Keratinocyte (primary cell): ENCODE data around the gene ZCWPW2. TPM values are rescaled to one million over a fixed set of nuclear protein-coding genes. Genes with fewer than 3 reads are reported as not detected.

Experiments used
- DNase-seq: peaks from one replicate; pipeline ENCODE4 v3.0.0-alpha.2; 2011; ENCODE audit warnings: low read depth, missing footprints, low spot score
- FAIRE-seq: peaks from 2 replicates; lab custom pipeline; 2011; peaks lifted over from hg19 to GRCh38; lab: Jason Lieb, UNC
- H2AFZ ChIP-seq: 2 replicates; pipeline ENCODE4 v1.6.0; 2012; ENCODE audit warnings: low read length, control low read depth, inconsistent platforms; ENCODE audit not compliant: control insufficient read depth
- H3K27ac ChIP-seq: 2 replicates; pipeline ENCODE4 v1.5.1; 2011; ENCODE audit warnings: low read length; ENCODE audit not compliant: control insufficient read depth, insufficient read depth
- H3K27me3 ChIP-seq: 3 replicates; pipeline ENCODE4 v1.6.0; 2011; ENCODE audit warnings: low read length; ENCODE audit not compliant: control insufficient read depth, insufficient read depth; ENCODE audit errors: extremely low read depth
- H3K36me3 ChIP-seq, 2 experiments: 2 replicates in 1 of 2; 3 replicates in 1 of 2; pipeline ENCODE4 v1.5.1; 2011; ENCODE audit warnings: low read length in 2 of 2, mild to moderate bottlenecking in 1 of 2; ENCODE audit not compliant: control insufficient read depth in 2 of 2, insufficient read depth in 2 of 2; ENCODE audit errors: extremely low read depth in 1 of 2
- H3K4me1 ChIP-seq: 3 replicates; pipeline ENCODE4 v1.5.1; 2011; ENCODE audit warnings: low read length; ENCODE audit not compliant: control insufficient read depth, insufficient read depth; ENCODE audit errors: extremely low read depth
- H3K4me2 ChIP-seq: 3 replicates; pipeline ENCODE4 v1.6.0; 2011; ENCODE audit warnings: low read depth, low read length; ENCODE audit not compliant: control insufficient read depth, insufficient read depth; ENCODE audit errors: extremely low read depth
- H3K4me3 ChIP-seq, 3 experiments: fragments of 200-600 bp in 1 of 3; sonication (generic) in 1 of 3; 2 replicates in 2 of 3; 3 replicates in 1 of 3; pipeline ENCODE4 v1.5.1; 2011 to 2016; ENCODE audit warnings: low read length in 3 of 3, mild to moderate bottlenecking in 3 of 3, control low read depth in 2 of 3, inconsistent platforms in 1 of 3, low read depth in 1 of 3, mixed read lengths in 1 of 3, mixed run types in 1 of 3, moderate library complexity in 1 of 3; ENCODE audit not compliant: control insufficient read depth in 2 of 3, insufficient read depth in 2 of 3; ENCODE audit errors: extremely low read depth in 1 of 3
- H3K79me2 ChIP-seq: 2 replicates; pipeline ENCODE4 v1.6.0; 2012; ENCODE audit warnings: low read length; ENCODE audit not compliant: control insufficient read depth, insufficient read depth
- H3K9ac ChIP-seq: 3 replicates; pipeline ENCODE4 v1.6.0; 2011; ENCODE audit warnings: low read length; ENCODE audit not compliant: control insufficient read depth, insufficient read depth; ENCODE audit errors: extremely low read depth
- H3K9me1 ChIP-seq: 3 replicates; pipeline ENCODE4 v1.6.0; 2011; ENCODE audit warnings: low read length; ENCODE audit not compliant: control insufficient read depth, insufficient read depth; ENCODE audit errors: extremely low read depth
- H3K9me3 ChIP-seq: 2 replicates; pipeline ENCODE4 v1.5.1; 2012; ENCODE audit warnings: low read depth, low read length; ENCODE audit not compliant: control insufficient read depth
- H4K20me1 ChIP-seq: 3 replicates; pipeline ENCODE4 v1.6.0; 2011; ENCODE audit warnings: low read length; ENCODE audit not compliant: control insufficient read depth, insufficient read depth; ENCODE audit errors: extremely low read depth
- EZH2 ChIP-seq: IDR thresholded peaks from one replicate; pipeline ENCODE4 v1.6.1; 2012; ENCODE audit warnings: inconsistent platforms, mild to moderate bottlenecking, low read length, moderate library complexity
- dilution Hi-C: fragments of 300-500 bp; cut with MboI; formaldehyde crosslinking; loops from one replicate; pipeline ENCODE4 v1.7.0; 2020; ENCODE audit warnings: low sequenced_read_pairs; ENCODE audit not compliant: extremely low pct_ligation_motif_present
- polyA plus RNA-seq, 5 experiments: library from polyadenylated mRNA; depleted of rRNA in 3 of 5; stranded (reverse) in 3 of 5; stranded (forward) in 1 of 5; unstranded in 1 of 5; fragments of >200 nt; gene quantifications; 1 replicate in 1 of 5; 2 replicates in 3 of 5; 3 replicates in 1 of 5; pipeline versions ENCODE4 v1.2.1 to v1.2.3, GENCODE V29; 2011 to 2012; ENCODE audit warnings: missing spikeins in 2 of 5, low read depth in 1 of 5, low replicate concordance in 1 of 5
- TF ChIP-seq, protein P1 (sequence below), 3 experiments: IDR thresholded peaks in 1 of 3; conservative IDR thresholded peaks in 1 of 3; optimal IDR thresholded peaks in 1 of 3; 2 replicates in 2 of 3; 3 replicates in 1 of 3; pipeline versions ENCODE3 to v1.5.1; 2011; ENCODE audit warnings: low read length in 3 of 3, mild to moderate bottlenecking in 3 of 3, moderate library complexity in 2 of 3, control low read depth in 1 of 3, inconsistent platforms in 1 of 3; ENCODE audit not compliant: insufficient read depth in 2 of 3; ENCODE audit errors: extremely low read depth in 1 of 3

ZCWPW2 gene
- polyA plus RNA-seq, 1 donor (not counting 4 experiments of a cell fraction or from before 2014, with no cell fraction given): 0.58 TPM

DNA sequence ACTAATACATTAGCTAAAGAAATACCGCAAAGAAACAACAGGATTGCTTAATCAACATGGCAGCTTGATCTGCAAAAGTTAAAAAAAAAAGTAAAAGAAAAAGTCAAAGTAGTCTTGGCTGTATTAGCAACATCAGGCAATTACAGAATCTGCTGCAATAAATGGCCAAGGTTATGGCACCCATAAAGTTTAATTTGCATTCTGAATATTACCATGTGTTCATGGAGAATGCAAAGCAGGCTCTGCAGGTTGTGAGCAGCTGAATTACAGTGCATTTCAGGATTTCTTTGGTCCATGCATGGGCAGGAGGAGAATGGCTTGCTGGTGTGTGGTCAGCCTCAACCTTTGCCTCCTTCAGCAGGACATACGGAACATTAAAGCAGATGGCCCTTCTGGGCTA lies 199.2 kb downstream of the ZCWPW2 start:
- TF ChIP-seq, protein P1, sequence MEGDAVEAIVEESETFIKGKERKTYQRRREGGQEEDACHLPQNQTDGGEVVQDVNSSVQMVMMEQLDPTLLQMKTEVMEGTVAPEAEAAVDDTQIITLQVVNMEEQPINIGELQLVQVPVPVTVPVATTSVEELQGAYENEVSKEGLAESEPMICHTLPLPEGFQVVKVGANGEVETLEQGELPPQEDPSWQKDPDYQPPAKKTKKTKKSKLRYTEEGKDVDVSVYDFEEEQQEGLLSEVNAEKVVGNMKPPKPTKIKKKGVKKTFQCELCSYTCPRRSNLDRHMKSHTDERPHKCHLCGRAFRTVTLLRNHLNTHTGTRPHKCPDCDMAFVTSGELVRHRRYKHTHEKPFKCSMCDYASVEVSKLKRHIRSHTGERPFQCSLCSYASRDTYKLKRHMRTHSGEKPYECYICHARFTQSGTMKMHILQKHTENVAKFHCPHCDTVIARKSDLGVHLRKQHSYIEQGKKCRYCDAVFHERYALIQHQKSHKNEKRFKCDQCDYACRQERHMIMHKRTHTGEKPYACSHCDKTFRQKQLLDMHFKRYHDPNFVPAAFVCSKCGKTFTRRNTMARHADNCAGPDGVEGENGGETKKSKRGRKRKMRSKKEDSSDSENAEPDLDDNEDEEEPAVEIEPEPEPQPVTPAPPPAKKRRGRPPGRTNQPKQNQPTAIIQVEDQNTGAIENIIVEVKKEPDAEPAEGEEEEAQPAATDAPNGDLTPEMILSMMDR (optimal IDR thresholded peaks at IDR 0.05 in 1 of 3, IDR thresholded peaks at IDR 0.05 in 1 of 3, conservative IDR thresholded peaks at IDR 0.05 in 1 of 3; ENCODE audit: extremely low read depth in 1 of 3, insufficient read depth in 2 of 3, low read length in 3 of 3): no peak
- TF ChIP-seq EZH2: no peak
- H3K9me1 ChIP-seq: no peaks in the 10 kb centered on the region
- H3K9me3 ChIP-seq: no peaks in the 10 kb centered on the region
- no peaks in the 10 kb centered on the region for H3K79me2 ChIP-seq
- no peak overlapping the region for H3K4me2 ChIP-seq
- DNase-seq: no peak
- H3K36me3 ChIP-seq: no peaks in the 10 kb centered on the region
- H3K4me3 ChIP-seq: no peak overlapping the region
- no peaks in the 10 kb centered on the region for H3K27me3 ChIP-seq
- no peaks in the 10 kb centered on the region for H4K20me1 ChIP-seq
- H2AFZ ChIP-seq: no peak overlapping the region
- H3K9ac ChIP-seq: no peak overlapping the region
- dilution Hi-C loops: no loop called here
- no peak for FAIRE-seq
- no peak overlapping the region for H3K27ac ChIP-seq
- no peaks in the 10 kb centered on the region for H3K4me1 ChIP-seq

DNA sequence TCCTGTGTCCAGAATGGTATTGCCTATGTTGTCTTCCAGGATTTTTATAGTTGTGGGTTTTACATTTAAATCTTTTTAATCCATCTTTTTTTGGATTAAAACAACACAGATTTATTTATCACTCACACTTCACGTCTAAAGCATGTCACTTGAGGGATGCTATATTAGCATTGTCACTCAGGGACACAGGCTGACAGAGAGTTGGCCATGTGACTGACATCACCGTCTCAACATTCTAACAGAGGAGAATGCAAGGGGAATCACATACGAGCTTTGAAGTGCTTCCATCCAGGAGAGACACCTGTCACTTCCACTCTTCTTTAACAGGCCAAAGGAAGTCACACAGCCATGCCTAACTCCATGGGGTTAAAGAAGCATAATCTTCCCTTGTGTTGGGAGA lies 204.7 kb downstream of the ZCWPW2 start:
- Histone ChIP-seq H3K4me2 (no peak overlapping the region), H3K9me1 (no peaks in the 10 kb centered on the region), H3K9me3 (no peaks in the 10 kb centered on the region), H3K4me1 (no peaks in the 10 kb centered on the region), H2AFZ (no peak overlapping the region), H3K4me3 (no peak overlapping the region), H3K36me3 (no peaks in the 10 kb centered on the region), H3K9ac (no peak overlapping the region), H3K27me3 (no peaks in the 10 kb centered on the region), H4K20me1 (no peaks in the 10 kb centered on the region), H3K79me2 (no peaks in the 10 kb centered on the region), H3K27ac (no peak overlapping the region)
- no peak for DNase-seq
- TF ChIP-seq, protein P1 (optimal IDR thresholded peaks at IDR 0.05 in 1 of 3, IDR thresholded peaks at IDR 0.05 in 1 of 3, conservative IDR thresholded peaks at IDR 0.05 in 1 of 3; ENCODE audit: extremely low read depth in 1 of 3, insufficient read depth in 2 of 3, low read length in 3 of 3): no peak
- TF ChIP-seq EZH2: no peak
- FAIRE-seq: no peak
- dilution Hi-C loops: no loop called here
